H1 (cell line): ENCODE measurements around the gene RAB35.

ENCODE experiments used
- RFX5 ChIP-seq: IDR thresholded peaks from 2 replicates; pipeline ENCODE4 v1.6.1; 2011; ENCODE audit warnings: low read depth, low read length, improper control_type of control experiment, borderline replicate concordance
- SIN3A ChIP-seq, 2 experiments: IDR thresholded peaks in 1 of 2; conservative IDR thresholded peaks in 1 of 2; 2 replicates each; pipeline ENCODE4 v1.6.1; 2011 to 2012; ENCODE audit warnings: low read length in 2 of 2, improper control_type of control experiment in 1 of 2, low read depth in 1 of 2, mild to moderate bottlenecking in 1 of 2

DNA sequence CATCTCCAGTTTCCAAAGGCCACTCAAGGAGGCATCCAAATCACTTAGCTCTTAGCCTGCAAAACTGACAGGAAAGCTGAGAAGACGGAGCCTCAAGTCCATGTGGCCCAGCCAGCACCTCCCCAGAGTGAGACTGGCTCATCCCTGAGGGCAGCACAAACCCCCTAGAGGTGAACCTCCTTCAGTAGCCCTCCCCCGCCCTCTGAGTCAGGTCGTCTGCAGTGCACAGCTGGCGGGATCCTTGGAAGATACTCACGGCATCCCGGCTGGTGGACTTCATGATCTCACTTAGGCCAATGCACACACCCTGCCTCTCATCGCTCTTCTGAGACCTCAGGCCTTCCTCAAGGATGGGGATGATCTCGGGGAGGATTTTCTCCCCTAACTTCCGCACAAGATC, 24.1 kb upstream of the RAB35 start:
- TF ChIP-seq SIN3A (conservative IDR thresholded peaks at IDR 0.05 in 1 of 2, IDR thresholded peaks at IDR 0.05 in 1 of 2; ENCODE audit: low read depth in 1 of 2, low read length in 2 of 2): no peak
- TF ChIP-seq RFX5: no peak
